GM19035 (cell line): ENCODE results near the gene OTOF.
"Not testable (repeated sequence)": the region's sequence is repeated elsewhere in the genome, so short reads cannot be mapped to it uniquely, and the experiment has no call there.

Experiments
- ATAC-seq: cut with Tn5 transposase; IDR thresholded peaks from one replicate; pipeline ENCODE4 v1.9.1; 2021; ENCODE audit not compliant: unreplicated experiment

Gene OTOF

DNA sequence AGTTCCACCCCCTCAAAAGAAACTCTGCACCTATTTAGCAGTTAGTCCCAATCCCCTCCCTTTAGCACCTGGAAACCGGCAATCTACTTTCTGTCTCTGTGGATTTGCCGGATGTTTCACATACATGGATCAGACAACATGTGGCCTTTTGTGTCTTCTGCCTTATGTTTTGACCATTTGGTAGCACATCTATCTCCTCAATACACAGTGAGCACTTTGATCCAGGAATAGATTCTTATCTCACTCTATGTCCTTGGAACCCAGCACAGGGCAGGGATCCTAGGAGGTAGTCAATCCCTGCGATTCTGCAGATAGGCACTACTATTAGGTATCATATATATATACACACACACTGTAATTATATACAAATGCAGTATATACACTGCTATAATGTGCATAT lies 3.8 kb upstream of the OTOF start:
- no peak for ATAC-seq

DNA sequence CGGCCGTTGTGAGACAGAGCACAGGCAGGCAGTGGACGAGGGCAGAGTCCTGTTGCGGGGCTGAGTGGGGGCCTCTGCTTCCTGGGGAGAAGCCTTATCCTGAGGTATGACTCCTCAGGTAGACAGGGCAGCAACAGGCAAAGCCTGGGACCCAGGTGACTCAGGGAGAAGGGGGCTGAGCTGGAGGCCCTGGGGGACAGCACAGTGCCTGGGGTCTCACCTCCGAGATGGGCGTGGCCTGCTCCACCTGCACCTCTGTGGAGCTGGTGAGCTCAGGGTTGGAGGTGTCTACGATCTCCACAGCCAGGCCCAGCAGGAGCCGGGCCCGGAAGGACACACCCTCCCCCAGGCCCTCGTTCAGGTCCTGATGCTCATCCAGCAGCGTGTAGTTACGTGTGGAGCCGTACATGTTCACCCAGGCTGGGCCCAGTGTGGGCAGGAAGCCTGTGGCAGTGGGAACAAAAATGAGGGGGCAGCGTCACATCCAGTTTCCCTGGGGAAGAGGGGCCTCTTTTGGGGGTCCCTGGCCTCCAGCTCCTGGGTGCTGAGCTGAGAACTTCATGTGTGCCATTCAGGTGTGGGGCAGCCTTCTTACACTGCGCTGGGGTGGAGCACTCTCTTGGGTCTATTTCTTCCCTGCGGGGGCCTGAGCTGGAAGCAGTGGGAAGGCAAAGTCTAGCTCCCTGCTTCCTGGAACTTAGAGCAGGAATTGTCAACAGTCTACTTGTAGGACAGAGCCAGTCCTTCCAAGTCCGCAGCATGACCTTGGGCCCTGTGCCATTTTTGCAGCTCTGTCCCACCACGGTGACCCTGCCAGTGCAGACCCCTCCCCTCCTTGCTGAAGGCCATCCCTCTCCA lies 2.9 kb upstream of the OTOF start:
- ATAC-seq = no peak

DNA sequence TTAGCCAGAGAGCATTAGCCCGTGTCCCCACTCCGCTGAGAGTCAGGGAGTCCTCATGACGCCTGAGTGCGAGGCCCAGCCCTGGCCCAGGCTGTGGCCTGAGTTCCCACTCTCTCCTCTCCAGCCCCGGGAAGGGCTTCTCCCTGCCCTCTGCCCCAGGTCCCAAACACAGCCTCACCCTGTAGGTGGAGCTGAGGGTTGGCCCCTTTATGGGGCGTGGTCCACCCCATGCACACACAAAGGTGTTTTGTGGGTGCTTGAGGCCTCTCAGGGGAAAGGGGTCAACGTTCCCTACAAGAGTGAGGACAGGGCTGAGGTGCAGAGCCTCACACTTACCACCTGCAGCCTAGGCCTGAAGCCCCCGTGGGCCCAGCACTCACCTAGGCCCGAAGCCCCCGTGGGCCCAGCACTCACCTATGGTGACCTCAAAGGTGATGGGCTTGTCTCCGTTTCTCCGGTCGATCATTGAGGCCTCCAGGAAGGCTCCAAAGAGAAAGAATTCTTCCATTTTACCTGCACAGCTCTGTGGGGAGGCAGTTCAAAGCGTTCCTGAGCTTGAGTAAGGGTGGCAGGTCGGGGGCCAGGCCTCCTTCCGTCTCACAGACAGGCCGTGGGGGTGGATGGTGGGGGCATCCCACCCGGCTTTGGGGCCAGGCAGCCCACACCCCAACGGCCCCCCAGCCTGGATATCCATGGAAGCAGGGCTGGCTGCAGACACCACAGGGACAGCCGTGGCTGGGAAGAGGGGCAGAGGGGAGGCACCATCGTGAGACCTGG lies 2.1 kb upstream of the OTOF start:
- ATAC-seq = no peak

DNA sequence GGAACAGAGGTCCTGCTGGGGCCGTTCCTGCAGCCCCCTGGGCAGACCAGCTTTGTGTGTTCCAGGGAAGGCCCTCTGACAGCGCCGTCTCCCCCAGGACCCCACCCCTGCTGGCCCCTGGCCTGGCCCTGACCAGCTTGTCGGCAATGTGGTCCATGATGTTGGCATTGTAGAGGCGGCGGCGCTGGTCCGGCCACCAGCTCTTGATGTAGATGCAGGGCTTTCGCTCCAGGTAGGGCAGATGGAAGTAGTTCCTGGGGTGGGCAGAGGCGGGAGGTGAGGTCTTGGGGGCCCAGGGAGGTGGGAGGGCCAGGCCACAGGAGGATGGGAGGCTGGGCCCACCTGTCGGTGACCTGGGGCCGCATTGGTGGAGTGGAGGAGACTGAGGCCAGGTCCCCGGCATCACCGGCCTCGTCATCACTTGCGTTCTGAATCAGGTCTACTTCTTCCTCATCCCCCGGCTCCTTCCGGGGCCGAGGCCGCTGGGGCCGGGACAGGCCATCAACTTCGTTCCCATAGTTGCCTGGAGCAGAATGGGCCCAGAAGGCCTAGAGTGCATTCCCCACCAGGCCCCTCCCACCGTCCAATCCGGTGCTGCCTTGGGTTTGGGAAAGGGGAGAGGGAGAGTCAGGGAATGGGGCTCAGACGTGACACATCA lies 1.3 kb upstream of the OTOF start:
- no peak for ATAC-seq

DNA sequence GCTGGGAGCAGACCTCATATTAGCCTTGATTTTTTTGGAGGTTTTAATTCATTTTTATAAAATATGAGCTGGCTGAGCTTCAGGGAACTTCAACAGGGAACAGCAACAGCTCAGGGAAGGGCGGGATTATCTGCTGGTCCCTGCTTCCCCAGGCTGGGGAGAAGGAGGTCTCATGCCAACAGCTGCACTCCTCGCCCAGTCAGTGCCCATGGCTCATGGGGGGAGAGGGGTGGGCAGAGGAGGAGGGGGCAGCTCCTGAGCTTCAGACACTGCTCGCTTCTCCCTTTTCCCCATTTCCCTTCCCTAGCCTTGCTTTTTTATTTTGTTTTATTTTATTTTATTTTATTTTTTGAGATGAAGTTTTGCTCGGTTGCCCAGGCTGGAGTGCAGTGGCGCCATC lies 442 bp upstream of the OTOF start:
- no peak for ATAC-seq

DNA sequence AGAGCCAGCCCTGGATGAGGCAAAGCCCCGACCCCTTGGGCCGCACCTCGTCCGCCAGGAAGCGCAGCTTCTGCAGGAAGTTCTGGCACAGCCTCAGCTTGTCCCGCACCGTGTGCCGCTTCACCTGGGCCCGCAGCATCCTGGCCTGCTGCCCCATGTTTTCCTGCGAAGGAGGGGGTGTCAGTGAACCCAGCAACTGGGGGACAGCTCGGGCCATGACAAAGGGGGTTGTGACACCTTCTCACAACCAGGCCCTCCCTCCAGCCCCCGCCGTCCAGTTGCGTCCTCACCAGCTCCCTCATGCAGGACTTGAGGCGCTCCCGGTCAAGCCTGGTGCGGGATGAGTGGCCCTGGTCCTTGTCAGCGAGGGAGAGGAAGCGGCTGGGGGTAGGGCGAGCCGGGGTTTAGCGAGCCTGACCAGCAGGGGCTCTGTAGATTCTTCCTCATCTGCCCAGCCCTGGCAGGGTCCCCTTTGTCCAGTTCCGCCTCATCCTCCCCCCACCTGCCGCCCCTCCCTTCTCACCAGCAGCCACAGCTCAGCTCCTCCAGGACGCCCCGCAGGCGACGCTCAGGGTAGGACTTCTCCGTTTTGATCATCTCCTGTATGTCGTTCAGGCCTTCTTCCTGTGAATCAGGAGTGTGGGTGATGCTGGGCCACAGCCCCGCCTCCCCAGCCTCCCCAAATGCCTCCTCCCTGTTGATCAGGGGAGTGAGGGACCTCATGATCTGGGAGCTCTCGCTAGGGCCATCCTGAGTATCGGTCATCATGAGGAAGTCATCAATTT lies 606 bp downstream of the OTOF start:
- no peak for ATAC-seq

DNA sequence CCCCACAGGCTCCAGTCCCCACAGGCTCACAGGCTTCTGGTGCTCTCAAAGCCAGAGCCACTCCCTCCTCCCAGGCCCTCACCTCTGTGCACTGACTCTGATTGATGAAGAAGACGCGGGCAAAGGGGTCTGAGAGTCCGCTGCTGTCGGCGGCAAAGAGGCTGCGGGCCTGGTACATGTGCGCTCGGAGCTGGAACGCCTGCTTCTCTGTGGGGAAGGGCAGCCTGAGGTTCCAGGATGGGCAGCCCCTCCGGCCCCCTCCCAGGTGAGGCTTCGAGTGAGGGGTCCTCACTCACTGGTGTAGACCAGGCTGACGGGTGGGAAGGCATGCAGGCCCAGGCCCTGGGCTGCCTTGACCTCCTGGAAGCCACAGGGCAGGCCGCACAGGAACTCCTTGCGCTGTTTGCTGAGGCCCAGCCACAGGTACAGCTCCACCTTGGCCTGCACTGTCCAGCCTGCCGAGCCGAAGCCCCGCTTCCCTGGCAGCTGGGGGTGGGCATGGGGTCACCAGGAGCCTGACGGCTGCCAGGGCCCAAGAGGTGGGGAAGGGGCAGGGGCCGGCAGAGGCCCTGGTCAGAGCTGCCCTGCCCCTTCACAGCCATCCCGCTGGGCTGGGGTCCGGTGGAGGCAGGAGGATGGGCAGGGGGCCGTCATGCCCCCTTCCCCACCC lies 2.0 kb downstream of the OTOF start:
- no peak for ATAC-seq

DNA sequence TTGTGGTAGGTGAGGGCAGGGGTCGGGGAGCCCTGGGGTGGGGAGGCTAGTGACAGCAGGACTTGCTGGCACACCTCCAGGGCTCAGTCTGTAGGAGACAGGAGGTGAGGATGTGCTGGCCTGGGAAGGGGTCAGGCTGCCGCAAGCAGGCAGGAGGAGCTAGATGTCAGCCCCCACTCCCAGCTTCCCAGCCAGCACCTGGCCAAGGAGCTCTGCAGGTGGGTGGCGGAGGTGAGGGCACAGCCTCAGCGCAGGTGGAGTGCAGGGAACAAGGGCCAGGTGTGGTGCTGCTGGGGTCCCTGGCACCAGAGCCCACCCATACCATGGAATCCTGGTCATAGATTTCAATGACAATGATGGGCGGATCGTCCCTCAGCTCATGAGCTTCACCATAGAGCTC lies 2.9 kb downstream of the OTOF start:
- ATAC-seq = no peak

DNA sequence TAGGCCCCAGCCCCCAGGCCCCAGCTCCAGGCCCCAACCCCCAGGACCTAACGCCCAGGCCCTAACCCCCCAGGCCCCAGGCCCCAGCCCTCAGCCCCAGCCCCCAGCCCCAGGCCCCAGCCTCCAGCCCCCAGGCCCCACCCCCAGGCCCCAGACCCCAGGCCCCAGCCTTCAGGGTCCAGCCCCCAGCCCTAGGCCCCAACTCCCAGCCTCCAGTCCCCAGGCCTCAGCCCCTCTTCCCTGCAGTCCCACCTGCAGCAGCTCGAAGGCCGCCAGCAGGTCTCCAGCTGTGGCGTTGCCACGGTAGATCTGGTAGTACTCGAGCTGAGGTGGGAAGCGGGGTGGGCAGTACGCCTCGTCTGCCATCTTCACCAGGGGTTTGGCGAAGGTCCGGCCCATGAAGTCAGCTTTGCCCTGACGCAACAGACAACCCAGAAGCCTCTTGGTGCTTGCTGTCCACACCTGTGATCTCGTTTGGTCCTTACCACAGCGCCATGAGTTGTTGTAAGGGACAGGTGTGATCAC lies 3.6 kb downstream of the OTOF start:
- ATAC-seq = no peak

DNA sequence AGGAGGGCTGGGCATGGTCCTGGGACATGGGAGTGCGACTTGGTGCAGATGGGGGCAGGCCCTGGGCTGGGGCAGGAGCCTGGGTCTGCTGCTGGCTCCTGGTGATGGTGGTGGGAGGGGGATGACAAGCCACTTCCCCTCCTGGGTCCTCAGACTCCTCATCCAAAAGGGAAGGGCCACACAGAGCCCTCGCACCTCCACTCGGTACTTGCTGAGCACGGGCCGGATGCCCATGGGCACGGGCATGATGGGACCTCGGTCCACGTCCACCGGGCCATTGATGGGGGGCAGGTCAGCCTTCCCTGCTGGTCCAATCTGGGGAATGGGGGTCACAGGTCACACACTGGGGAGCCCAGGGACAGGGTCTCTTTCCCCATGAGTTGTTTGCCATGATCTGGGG lies 4.1 kb downstream of the OTOF start:
- no peak for ATAC-seq

DNA sequence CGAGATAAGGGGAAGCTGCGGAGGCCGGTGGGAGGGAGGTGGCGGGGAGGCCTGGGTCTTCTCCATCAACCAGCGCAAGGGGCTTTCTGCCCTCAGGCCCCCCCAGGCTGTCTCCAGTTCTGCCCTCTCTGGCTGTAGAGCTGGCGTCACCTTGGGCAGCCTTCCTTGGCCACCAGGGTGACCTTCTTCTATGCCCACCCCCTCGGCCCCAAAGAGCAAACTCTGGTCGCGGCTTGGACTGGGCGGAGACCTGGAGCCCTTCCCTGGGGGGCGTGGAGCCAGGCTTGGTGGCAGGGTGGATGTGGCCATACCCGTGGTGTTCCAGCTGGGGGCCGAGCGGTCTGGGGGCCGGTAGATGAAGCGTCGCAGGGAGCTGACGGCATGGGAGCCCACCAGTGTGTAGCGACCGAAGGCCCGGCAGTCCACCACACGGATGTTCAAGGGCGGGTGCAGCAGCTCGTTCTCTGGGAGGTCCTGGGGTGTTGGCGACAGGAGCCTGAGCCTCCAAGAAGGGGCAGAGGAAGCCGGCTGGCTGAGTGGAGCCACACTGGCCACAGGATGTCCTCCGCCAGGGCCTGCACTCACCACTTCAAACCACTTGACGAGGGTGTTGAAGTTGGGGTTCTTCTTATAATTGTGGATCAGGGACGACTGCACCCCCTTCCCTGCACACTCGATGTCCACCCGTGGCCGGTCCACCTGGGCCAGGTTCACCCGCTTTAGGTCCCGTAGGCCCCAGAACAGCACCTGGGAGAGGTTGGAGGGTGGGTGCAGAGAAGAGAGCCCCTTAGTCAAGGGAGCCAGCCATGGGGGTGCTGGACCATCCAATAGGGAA lies 4.9 kb downstream of the OTOF start:
- ATAC-seq = no peak

DNA sequence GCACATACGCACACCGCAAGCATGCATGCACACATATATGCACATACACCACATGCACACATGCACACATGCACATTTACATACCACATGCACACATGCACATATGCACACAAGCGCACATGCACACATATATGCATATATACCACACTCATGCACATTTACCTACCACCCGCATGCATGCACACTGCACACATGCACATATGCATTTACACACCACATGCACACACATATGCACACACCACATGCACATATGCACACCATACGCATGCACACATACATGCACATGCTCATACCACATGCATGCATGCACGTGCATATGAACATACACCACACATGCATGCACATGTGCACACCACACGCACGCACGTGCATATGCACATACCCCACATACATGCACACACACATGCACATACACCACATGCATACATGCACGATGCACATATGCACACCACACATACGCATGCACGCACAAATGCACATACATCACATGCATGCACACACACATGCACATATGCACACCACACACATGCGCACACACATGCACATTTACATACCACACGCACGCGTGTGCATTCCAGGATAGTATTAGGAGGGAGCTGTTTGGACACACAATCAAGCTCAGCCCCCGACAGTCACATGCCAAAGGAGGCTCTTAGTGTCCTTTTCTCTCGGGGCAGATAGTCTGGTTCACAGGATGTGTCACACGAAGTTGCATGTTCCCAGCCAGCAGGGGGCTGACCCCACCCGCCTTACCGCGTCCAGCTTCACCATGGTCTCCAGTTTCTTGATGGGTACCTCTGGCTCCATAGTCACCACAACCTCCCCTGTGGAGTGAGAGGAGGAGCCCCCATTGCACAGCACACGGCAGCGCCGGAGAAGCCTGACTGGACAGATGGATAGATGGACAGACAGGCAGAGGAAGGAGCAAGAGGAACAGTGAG lies 5.9 kb downstream of the OTOF start:
- no peak for ATAC-seq

DNA sequence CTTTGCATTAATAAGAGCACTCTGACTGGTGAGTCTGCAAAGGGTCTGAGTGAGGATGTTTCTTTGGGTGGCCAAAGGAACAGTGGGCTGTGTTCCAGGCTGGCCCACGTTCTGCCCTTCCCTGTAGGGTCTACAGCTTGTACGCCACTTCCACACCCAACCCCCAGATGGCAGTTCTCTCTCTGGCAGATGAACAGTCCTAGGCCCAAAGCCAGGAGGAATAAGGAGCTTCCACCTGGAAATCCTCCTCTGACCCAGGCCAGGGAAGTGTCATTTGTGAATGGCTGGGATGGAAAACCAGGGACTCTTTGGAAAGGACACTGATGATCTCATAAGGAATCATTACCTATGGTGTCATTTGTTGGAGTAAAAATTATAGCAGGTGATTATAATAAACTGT lies 6.6 kb downstream of the OTOF start:
- ATAC-seq = no peak

DNA sequence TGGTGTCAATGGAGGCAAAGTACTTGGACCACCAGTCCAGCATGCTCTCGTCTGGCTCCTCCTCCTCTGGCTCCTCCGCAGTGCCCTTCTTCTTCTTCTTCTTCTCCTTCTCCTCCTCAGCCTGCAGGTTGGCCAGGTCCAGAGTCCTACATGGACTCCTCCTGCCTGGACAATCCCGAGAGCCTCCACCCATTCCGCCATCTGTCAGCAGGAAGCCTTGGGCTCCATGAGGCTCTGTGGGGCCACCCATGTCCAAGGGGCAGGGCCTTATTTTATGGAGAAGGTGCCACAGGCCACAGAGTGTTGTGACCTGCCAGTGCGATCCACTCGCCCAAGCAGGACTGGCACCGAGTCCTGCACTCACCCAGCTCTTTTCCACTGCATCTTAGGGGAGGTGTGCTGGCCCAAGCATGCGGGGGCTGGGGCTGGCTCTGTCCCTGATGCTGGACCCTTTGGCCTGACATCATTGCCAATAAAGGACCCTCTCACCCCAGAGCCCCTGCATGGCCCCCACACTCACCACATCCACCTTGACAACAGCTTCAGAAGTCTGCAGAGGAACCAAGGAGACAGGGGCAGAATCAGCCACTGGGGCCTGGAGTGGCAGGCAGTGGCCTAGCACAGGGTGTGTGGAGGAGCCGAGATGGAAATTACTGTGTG lies 7.2 kb downstream of the OTOF start:
- no peak for ATAC-seq

DNA sequence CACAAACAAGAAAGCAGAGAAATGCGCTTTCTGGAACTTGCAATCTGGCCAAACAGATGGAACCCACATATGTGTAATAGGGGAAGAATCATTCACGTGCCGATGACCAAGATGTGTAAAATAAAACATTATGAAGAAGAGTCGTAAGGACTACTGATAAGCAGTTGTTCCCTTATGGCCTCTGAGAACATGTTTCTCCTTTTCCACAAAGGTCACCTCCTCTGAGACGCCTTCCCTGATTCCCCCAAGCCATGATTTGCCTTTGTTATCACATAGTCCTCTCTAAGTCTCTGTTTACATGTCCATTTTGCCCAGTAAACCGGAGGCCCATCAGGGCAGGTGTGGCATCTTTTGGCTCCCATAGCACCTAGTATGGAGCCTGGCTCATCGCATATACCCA lies 8.0 kb downstream of the OTOF start:
- ATAC-seq = no peak

DNA sequence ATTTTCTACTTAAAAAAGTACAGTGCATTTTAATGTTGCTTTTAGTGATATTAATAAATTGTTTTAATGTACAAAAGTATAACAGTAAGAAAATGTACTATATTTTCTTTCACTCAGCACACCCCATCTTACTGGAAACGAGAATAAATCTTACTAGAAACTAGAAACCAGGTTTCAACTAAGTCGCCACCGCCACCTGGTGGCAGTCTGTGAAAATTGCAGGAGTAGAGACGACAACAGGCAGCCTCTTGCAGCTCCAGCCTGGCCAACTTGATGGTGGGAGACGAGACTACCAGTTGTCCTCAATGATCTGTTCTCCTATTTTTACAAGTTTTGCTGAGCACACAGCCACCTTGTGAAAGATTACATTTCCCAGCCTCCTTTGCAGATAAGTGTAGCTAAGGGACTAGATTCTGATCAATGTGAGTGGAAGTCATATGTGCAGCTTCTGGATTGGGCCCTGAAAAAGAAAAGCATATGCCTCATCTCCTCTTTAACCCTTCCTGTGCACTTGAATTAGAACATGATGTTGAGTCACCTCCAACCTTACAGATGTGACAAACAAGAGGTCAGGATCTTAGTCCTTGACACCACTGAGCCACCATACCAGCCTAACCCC lies 8.7 kb downstream of the OTOF start:
- ATAC-seq = no peak

DNA sequence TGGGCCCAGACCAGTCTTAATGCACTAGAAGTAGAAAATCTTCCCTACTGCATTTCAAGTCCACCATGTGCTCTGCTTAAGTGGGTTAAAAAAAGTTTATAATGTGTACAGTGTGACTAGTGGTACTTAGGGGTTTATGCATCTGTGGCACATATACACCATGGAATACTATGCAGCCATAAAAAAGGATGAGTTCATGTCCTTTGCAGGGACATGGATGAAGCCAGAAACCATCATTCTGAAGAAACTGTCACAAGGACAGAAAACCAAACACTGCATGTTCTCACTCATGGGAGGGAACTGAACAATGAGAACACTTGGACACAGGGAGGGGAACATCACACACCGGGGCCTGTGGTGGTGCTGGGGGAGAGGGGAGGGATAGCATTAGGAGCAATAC lies 9.4 kb downstream of the OTOF start:
- not testable (repeated sequence) for ATAC-seq
